Measurements from ENCODE around the gene CDPF1.

The CDPF1 gene

DNA sequence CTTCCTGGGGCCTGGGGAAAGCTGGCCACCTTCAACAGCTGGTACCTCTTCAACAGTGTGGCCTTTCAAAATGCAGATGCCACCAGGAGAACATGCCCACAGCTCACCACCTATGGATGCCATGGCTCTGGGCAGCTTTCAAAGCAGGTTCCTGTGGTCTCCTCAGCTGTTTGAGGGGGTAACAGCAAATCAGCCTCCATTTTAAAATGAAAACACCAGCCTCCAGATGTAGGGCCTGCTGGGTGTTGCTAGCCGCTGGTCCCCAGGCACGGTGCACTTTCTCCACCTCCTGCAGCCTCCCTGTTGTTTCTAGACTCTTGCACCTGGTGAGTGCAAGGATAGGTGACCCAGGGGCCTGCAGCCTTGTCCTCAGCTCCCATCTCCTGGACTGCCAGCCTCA lies 10.0 kb downstream of the CDPF1 start:
- H3K27ac ChIP-seq = no peak overlapping the region
- TF ChIP-seq, protein P1, sequence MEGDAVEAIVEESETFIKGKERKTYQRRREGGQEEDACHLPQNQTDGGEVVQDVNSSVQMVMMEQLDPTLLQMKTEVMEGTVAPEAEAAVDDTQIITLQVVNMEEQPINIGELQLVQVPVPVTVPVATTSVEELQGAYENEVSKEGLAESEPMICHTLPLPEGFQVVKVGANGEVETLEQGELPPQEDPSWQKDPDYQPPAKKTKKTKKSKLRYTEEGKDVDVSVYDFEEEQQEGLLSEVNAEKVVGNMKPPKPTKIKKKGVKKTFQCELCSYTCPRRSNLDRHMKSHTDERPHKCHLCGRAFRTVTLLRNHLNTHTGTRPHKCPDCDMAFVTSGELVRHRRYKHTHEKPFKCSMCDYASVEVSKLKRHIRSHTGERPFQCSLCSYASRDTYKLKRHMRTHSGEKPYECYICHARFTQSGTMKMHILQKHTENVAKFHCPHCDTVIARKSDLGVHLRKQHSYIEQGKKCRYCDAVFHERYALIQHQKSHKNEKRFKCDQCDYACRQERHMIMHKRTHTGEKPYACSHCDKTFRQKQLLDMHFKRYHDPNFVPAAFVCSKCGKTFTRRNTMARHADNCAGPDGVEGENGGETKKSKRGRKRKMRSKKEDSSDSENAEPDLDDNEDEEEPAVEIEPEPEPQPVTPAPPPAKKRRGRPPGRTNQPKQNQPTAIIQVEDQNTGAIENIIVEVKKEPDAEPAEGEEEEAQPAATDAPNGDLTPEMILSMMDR (conservative IDR thresholded peaks at IDR 0.05) = no peak
- TF ChIP-seq ZFX (IDR thresholded peaks at IDR 0.05) = no peak

- H3K27ac ChIP-seq = no peak overlapping the region
- TF ChIP-seq, protein P1 (conservative IDR thresholded peaks at IDR 0.05) = no peak
- TF ChIP-seq ZFX (IDR thresholded peaks at IDR 0.05) = no peak
Measured at GRCh38 chr22:46239261-46240048, 10.6 kb downstream of the CDPF1 start.

DNA sequence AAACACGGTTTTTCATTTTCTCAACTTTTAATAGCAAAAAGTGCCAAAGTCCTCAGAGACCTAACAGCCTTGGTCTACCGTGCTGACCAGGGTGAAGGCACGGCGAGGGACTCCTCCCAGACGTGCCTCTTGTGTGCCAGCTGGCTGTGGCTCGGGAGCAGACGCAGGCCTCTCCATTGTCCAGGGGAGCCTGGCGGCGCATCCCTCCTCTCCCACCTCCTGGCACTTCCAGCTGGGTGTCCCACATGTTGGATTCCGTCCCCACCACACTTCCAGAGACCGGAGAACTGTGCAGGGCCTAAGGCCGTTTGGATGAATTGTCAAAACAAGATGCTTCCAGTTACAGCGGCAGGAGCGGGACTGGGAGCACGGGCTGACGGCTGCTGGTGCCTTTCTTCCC lies 11.6 kb downstream of the CDPF1 start:
- no peak overlapping the region for H3K27ac ChIP-seq
- TF ChIP-seq, protein P1 (conservative IDR thresholded peaks at IDR 0.05) = no peak
- TF ChIP-seq ZFX (IDR thresholded peaks at IDR 0.05) = no peak

- no peak overlapping the region for H3K27ac ChIP-seq
- no peak for TF ChIP-seq ZFX (IDR thresholded peaks at IDR 0.05)
- TF ChIP-seq, protein P1 (conservative IDR thresholded peaks at IDR 0.05) = no peak
Measured at GRCh38 chr22:46237453-46238124, 12.5 kb downstream of the CDPF1 start.

GRCh38 chr22:46234969-46235368 lies 15.1 kb downstream of the CDPF1 start:
- H3K27ac ChIP-seq = no peak overlapping the region
- TF ChIP-seq ZFX (IDR thresholded peaks at IDR 0.05) = no peak
- TF ChIP-seq, protein P1 (conservative IDR thresholded peaks at IDR 0.05) = no peak

DNA sequence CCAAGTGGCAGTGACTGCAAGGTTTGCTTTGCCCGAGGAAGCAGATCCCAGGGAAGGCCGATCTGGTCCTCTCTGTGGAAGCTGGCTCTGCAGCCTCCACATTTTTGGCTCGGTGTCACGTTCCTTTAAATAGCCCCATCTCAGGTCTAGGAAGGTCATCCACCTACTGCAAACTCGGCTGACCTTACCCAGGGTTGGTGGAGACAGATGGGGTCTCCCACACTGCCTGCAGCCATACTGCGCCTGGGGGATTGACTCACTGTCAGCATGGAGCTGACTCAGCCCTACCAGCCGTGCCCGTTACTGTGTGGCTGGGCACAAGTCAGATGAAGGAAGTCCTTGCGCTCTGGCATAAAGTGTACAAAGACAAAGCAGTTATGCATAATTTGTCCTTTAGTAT lies 16.9 kb downstream of the CDPF1 start:
- TF ChIP-seq, protein P1 (conservative IDR thresholded peaks at IDR 0.05) = no peak
- no peak for TF ChIP-seq ZFX (IDR thresholded peaks at IDR 0.05)

DNA sequence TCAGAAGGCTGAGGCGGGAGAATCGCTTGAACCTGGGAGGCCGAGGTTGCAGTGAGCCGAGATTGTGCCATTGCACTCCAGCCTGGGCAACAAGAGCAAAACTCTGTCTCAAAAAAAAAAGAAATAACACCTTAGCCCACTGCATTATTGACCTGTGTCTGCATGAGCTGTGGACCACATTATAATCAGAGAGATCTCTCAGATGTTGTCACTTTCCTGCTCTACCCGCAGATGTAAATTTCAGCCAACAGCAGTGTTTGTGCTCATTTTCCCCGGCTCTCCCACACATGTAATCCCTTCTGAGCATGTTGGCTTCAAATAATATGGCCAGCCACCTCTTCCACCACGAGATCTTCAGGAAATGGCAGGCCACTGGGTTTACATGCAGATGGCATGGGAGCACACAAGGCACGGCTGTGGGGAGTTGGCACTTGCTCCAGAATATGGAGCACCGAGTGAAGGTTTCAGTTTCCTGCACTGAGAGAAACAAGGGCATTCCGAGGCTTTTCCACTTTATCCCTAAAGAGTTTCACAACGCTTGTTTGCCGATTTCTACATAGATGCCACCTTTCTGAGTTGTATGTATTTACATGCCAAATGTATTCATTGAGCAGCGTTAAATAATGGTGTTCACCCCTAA lies 19.7 kb downstream of the CDPF1 start:
- TF ChIP-seq, protein P1 (conservative IDR thresholded peaks at IDR 0.05) = no peak
- no peak for TF ChIP-seq ZFX (IDR thresholded peaks at IDR 0.05)
- no peak overlapping the region for H3K27ac ChIP-seq

More for the DNA sequence above, 16.9 kb downstream of the CDPF1 start:
- no peak overlapping the region for H3K27ac ChIP-seq
